ENCODE measurements around the gene SLC9A5.

DNA sequence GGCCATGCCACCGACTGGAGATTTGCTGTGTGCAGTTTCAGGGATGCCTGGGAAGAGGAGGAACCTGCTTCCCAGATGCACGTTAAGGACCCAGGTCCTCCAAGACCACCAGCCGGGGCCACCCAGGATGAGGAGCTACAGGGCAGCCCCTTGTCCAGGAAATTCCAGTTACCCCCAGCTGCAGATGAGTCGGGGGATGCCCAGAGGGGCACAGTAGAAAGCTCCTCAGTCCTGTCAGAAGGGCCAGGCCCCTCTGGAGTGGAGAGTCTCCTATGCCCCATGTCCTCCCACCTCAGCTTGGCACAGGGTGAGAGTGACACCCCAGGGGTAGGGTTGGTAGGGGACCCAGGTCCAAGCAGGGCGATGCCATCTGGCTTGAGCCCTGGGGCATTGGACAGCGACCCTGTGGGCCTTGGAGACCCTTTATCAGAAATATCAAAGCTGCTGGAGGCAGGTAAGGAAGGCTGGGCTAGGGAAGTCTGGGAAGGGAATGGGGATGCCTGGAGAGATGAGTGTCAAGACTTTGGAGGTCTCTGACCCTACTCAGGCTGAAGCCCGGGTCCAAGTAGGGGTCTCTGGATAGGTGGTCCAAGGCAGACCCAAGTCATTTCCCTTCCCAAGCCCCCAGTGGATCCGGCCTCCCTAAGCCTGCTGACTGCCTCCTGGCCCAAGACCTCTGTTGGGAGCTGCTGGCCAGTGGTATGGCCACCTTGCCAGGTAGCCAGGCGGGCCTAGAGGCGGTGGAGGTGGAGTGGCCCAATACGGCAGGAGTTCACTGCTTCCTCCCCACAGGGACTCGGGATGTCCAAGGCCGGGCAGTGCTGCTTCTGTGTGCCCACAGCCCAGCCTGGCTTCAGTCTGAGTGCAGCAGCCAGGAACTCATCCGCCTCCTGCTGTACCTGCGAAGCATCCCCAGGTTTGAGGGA is 31.6 kb downstream of the SLC9A5 start:
- TF ChIP-seq, protein P1, sequence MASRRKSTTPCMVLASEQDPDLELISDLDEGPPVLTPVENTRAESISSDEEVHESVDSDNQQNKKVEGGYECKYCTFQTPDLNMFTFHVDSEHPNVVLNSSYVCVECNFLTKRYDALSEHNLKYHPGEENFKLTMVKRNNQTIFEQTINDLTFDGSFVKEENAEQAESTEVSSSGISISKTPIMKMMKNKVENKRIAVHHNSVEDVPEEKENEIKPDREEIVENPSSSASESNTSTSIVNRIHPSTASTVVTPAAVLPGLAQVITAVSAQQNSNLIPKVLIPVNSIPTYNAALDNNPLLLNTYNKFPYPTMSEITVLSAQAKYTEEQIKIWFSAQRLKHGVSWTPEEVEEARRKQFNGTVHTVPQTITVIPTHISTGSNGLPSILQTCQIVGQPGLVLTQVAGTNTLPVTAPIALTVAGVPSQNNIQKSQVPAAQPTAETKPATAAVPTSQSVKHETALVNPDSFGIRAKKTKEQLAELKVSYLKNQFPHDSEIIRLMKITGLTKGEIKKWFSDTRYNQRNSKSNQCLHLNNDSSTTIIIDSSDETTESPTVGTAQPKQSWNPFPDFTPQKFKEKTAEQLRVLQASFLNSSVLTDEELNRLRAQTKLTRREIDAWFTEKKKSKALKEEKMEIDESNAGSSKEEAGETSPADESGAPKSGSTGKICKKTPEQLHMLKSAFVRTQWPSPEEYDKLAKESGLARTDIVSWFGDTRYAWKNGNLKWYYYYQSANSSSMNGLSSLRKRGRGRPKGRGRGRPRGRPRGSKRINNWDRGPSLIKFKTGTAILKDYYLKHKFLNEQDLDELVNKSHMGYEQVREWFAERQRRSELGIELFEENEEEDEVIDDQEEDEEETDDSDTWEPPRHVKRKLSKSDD (conservative IDR thresholded peaks at IDR 0.05; ENCODE audit: low read length), result no peak
- TF ChIP-seq ZNF431 (CRISPR knock-in tag; IDR thresholded peaks at IDR 0.05), result no peak
- no peak for TF ChIP-seq MXI1 (IDR thresholded peaks at IDR 0.05; ENCODE audit: low read depth, low read length)
- no peak for TF ChIP-seq BRCA1 (IDR thresholded peaks at IDR 0.05)
- TF ChIP-seq BRCA1 (CRISPR knock-in tag; IDR thresholded peaks at IDR 0.05), result no peak
- TF ChIP-seq RAD21 (CRISPR knock-in tag; conservative IDR thresholded peaks at IDR 0.05 in 1 of 2, IDR thresholded peaks at IDR 0.05 in 1 of 2), result no peak
- no peak for TF ChIP-seq MED1 (CRISPR knock-in tag; IDR thresholded peaks at IDR 0.05; ENCODE audit: borderline replicate concordance)
- TF ChIP-seq RFX5 (IDR thresholded peaks at IDR 0.05; ENCODE audit: low read depth, low read length), result no peak
- TF ChIP-seq CREB1 (IDR thresholded peaks at IDR 0.05), result no peak
- no peak for TF ChIP-seq CREB1 (CRISPR knock-in tag; IDR thresholded peaks at IDR 0.05)
- TF ChIP-seq TGIF2 (CRISPR knock-in tag; IDR thresholded peaks at IDR 0.05), result no peak
- no peak for TF ChIP-seq MYC (IDR thresholded peaks at IDR 0.05; ENCODE audit: low read depth, low read length)
- TF ChIP-seq MYC (CRISPR knock-in tag; IDR thresholded peaks at IDR 0.05; ENCODE audit: borderline replicate concordance, low read depth), result no peak

All from K562 (cell line).